ENCODE results near the gene AUNIP. TPM values are rescaled to one million over a fixed set of nuclear protein-coding genes. Genes with fewer than 3 reads are reported as not detected.

Gene AUNIP
- total RNA-seq, 1 experiment from 2014 or later, result 16.8 TPM

- DNase-seq, result no peak
- no peaks in the 10 kb centered on the region for H3K9me3 Mint-ChIP-seq (ENCODE audit: unreplicated experiment)
- H3K36me3 Mint-ChIP-seq (ENCODE audit: insufficient read depth, unreplicated experiment), result peaks cover 7% of the 10 kb centered on the region
- Histone ChIP-seq H3K4me3 (ENCODE audit: low read depth, low read length) (no peak overlapping the region), H3K36me3 (ENCODE audit: control insufficient read depth, insufficient read depth, low read length) (no peaks in the 10 kb centered on the region; the same call in 1 of the 2 replicates), H3K27me3 (replicated peaks; ENCODE audit: control insufficient read depth, insufficient read depth, low read length) (no peaks in the 10 kb centered on the region), H3K4me1 (no peaks in the 10 kb centered on the region), H3K9me3 (no peaks in the 10 kb centered on the region)
- no peak overlapping the region for H3K27ac Mint-ChIP-seq (ENCODE audit: unreplicated experiment)
- no TSS peak for BruUV-seq (replicated peaks)
- POLR2A ChIA-PET, result no interaction called here
- no peak for TF ChIP-seq CTCF (IDR thresholded peaks at IDR 0.05; ENCODE audit: insufficient read depth in 1 of 2, low read depth in 1 of 2, low read length in 1 of 2, severe bottlenecking in 1 of 2, unreplicated experiment in 1 of 2)
- intact Hi-C loops (cut with micrococcal nuclease; ENCODE audit: unreplicated experiment), result no loop called here
- CTCF ChIA-PET, result interaction anchor here (0.6 kb wide), 1 partner anchor 191 kb away, joined by 3 read pairs; no protein-coding TSS in a partner anchor
- H3K4me3 Mint-ChIP-seq (ENCODE audit: unreplicated experiment), result no peak overlapping the region
- H3K4me1 Mint-ChIP-seq (ENCODE audit: low read depth, unreplicated experiment), result no peaks in the 10 kb centered on the region
- no peaks in the 10 kb centered on the region for H3K27me3 Mint-ChIP-seq (ENCODE audit: insufficient read depth, unreplicated experiment)
Observed at GRCh38 chr1:25807480-25808390, 51.5 kb downstream of the AUNIP start.

- Histone ChIP-seq H3K4me1 (no peaks in the 10 kb centered on the region), H3K36me3 (ENCODE audit: control insufficient read depth, insufficient read depth, low read length) (no peaks in the 10 kb centered on the region; the same call in 1 of the 2 replicates), H3K4me3 (ENCODE audit: low read depth, low read length) (no peak overlapping the region), H3K9me3 (no peaks in the 10 kb centered on the region), H3K27me3 (replicated peaks; ENCODE audit: control insufficient read depth, insufficient read depth, low read length) (no peaks in the 10 kb centered on the region)
- intact Hi-C loops (cut with micrococcal nuclease; ENCODE audit: unreplicated experiment), result no loop called here
- Mint-ChIP-seq H3K4me1 (ENCODE audit: low read depth, unreplicated experiment) (no peaks in the 10 kb centered on the region), H3K9me3 (ENCODE audit: unreplicated experiment) (no peaks in the 10 kb centered on the region), H3K27ac (ENCODE audit: unreplicated experiment) (no peak overlapping the region), H3K27me3 (ENCODE audit: insufficient read depth, unreplicated experiment) (no peaks in the 10 kb centered on the region), H3K36me3 (ENCODE audit: insufficient read depth, unreplicated experiment) (peaks cover 4% of the 10 kb centered on the region), H3K4me3 (ENCODE audit: unreplicated experiment) (no peak overlapping the region)
- ChIA-PET CTCF (no interaction called here), POLR2A (no interaction called here)
- no TSS peak for BruUV-seq (replicated peaks)
- DNase-seq, result no peak
- no peak for TF ChIP-seq CTCF (IDR thresholded peaks at IDR 0.05; ENCODE audit: insufficient read depth in 1 of 2, low read depth in 1 of 2, low read length in 1 of 2, severe bottlenecking in 1 of 2, unreplicated experiment in 1 of 2)
Observed at GRCh38 chr1:25806418-25806817, 52.8 kb downstream of the AUNIP start.

- POLR2A ChIA-PET, result no interaction called here
- CTCF ChIA-PET, result no interaction called here
- TF ChIP-seq CTCF (IDR thresholded peaks at IDR 0.05; ENCODE audit: insufficient read depth in 1 of 2, low read depth in 1 of 2, low read length in 1 of 2, severe bottlenecking in 1 of 2, unreplicated experiment in 1 of 2), result no peak
Observed at GRCh38 chr1:25805863-25806225, 53.4 kb downstream of the AUNIP start.

More at GRCh38 chr1:25805863-25806225, 53.4 kb downstream of the AUNIP start:
- no peaks in the 10 kb centered on the region; the same call in 1 of the 2 replicates for H3K36me3 ChIP-seq (ENCODE audit: control insufficient read depth, insufficient read depth, low read length)
- H3K4me3 ChIP-seq (ENCODE audit: low read depth, low read length), result no peak overlapping the region
- no peak overlapping the region for H3K4me3 Mint-ChIP-seq (ENCODE audit: unreplicated experiment)
- peaks cover 8% of the 10 kb centered on the region for H3K36me3 Mint-ChIP-seq (ENCODE audit: insufficient read depth, unreplicated experiment)
- BruUV-seq (replicated peaks), result no TSS peak
- no peaks in the 10 kb centered on the region for H3K4me1 ChIP-seq
- H3K27me3 Mint-ChIP-seq (ENCODE audit: insufficient read depth, unreplicated experiment), result no peaks in the 10 kb centered on the region
- no peaks in the 10 kb centered on the region for H3K9me3 Mint-ChIP-seq (ENCODE audit: unreplicated experiment)
- no peak for DNase-seq
- intact Hi-C loops (cut with micrococcal nuclease; ENCODE audit: unreplicated experiment), result no loop called here
- H3K27ac Mint-ChIP-seq (ENCODE audit: unreplicated experiment), result no peak overlapping the region
- H3K27me3 ChIP-seq (replicated peaks; ENCODE audit: control insufficient read depth, insufficient read depth, low read length), result no peaks in the 10 kb centered on the region
- H3K9me3 ChIP-seq, result no peaks in the 10 kb centered on the region
- no peaks in the 10 kb centered on the region for H3K4me1 Mint-ChIP-seq (ENCODE audit: low read depth, unreplicated experiment)
